Adrenal gland (tissue), 5 donors: ENCODE results near the gene SLC2A13.

ENCODE experiments used
- POLR2A ChIP-seq, 2 donors: fragments of 450-650 bp; IDR thresholded peaks; one replicate each; pipeline ENCODE4 v1.6.1; 2017; ENCODE audit warnings: antibody characterized with exemption in 2 of 2, mild to moderate bottlenecking in 2 of 2, moderate library complexity in 1 of 2
- TF ChIP-seq, protein P1 (sequence below), 6 experiments: fragments of 450-650 bp in 4 of 6; fragments of 200-600 bp in 2 of 6; sonication (generic) in 1 of 6; IDR thresholded peaks; 1 replicate in 5 of 6; 2 replicates in 1 of 6; pipeline versions ENCODE4 v1.5.1 to v1.8.0; 2016 to 2021; ENCODE audit warnings: antibody characterized with exemption in 6 of 6, mild to moderate bottlenecking in 2 of 6, moderate library complexity in 1 of 6
- donor health status: DM: no; HTN: no; CAD: no.

DNA sequence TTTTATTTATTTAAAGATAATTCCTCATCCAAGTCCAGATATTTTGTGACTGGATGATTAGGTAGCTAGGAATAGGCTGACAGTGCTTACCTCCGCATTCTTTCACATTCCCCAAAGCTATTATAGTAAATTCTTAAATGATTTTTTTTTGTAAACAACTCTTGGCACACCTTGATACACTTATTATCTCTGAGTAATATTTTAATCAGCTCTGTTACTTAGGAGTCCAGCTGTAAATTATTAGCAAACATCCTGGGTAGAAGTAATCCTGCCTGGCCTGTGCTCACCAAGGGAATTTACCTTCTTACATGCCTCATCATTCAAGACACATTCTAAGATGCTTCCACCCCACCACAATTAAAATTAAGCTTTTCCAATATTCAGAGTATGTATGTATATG lies 186.1 kb downstream of the SLC2A13 start:
- TF ChIP-seq POLR2A (IDR thresholded peaks at IDR 0.05), result no peak
- TF ChIP-seq, protein P1, sequence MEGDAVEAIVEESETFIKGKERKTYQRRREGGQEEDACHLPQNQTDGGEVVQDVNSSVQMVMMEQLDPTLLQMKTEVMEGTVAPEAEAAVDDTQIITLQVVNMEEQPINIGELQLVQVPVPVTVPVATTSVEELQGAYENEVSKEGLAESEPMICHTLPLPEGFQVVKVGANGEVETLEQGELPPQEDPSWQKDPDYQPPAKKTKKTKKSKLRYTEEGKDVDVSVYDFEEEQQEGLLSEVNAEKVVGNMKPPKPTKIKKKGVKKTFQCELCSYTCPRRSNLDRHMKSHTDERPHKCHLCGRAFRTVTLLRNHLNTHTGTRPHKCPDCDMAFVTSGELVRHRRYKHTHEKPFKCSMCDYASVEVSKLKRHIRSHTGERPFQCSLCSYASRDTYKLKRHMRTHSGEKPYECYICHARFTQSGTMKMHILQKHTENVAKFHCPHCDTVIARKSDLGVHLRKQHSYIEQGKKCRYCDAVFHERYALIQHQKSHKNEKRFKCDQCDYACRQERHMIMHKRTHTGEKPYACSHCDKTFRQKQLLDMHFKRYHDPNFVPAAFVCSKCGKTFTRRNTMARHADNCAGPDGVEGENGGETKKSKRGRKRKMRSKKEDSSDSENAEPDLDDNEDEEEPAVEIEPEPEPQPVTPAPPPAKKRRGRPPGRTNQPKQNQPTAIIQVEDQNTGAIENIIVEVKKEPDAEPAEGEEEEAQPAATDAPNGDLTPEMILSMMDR (IDR thresholded peaks at IDR 0.05), result no peak
